Measurements from ENCODE around the gene P4HA1. TPM values are rescaled to one million over a fixed set of nuclear protein-coding genes. Genes with fewer than 3 reads are reported as not detected.
A peak's percentile ranks its signal among the peaks of the same experiment; 100 is the strongest.

The P4HA1 gene
- polyA plus RNA-seq, 3 donors, result 74.1 to 89.0 (median 79.8) TPM

DNA sequence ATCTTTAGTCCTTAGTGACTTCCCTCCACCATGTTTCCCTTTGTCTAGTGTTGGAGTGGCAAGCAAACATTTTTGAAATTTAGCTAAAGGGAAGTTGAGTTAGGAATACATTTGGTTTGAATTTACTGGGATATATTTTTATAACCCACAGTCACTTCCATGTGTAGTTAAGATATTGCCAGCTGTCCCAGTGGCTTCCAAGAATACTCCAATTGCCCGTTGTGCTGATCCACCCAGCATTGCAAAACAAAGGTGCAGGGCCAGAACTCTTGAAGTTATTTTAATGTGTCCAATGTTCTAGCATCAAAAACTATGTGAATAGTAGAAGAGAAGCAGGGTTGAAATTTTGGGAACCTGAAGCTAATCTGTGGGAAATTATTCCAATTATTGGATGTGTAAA, 2.5 kb upstream of the P4HA1 start:
- DNase-seq, result no peak

DNA sequence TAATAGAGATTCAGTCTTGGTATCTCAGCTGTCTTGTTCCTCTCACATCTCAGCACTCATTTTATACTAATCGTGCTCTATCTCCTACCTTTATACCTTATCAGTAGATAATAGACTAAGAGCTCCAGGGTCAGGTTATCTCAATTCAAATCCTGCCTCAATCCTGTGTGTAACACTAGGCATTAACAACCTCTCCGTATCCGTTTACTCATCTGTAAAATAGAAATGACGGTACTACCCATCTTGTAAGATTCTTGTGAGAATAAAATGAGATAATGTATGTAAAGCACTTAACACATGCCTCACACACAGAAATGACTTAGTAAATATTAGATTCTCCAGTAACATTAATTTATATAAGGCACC, 622 bp upstream of the P4HA1 start:
- DNase-seq, result no peak

DNA sequence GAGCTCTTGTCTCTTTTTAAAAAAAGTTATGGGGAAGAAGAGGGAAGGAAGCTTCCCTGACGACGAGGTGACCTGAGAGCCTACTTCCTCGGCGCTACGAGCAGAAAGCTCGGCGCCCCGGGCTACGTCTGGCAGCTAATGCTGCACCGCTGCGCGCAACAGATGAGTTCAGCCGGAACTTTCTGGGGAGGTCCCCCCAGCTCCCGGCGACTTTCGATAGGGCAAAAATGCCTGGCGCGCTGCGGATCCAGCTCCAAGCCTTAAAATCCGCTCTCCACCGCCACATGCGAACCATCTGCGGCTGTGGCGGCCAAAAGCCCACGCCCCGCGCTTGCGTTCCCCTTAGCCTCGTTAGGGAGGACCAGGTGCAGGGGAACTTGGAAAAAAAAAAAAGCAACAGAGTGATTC, 621 bp downstream of the P4HA1 start:
- peak; percentile 64 for DNase-seq

DNA sequence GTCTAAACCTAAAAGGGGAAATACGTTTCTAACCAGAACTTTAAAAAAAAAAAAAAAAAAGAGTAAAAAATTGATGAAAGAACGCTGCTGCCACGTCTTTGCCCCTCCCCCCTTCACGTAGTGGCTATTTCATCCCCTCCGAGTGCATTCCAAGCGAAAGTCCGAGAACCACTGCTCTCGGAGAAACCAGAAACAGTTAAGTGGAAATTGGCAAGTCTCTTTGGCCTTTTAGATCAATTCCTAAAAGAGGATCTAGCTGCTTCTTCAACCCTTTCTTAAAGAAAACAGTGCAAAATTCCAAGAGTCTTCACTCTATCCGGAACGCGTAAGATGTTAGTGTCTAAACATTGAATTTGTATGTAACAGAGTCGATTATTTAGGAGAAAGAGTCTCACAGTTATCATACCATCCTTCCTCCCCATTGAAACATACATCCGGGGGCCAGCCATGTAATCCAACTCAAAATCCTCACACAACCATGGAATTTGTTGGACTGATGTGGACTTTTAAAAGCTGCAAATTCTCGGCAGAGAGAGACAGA, 1.1 kb downstream of the P4HA1 start:
- peak; percentile 81 for DNase-seq

DNA sequence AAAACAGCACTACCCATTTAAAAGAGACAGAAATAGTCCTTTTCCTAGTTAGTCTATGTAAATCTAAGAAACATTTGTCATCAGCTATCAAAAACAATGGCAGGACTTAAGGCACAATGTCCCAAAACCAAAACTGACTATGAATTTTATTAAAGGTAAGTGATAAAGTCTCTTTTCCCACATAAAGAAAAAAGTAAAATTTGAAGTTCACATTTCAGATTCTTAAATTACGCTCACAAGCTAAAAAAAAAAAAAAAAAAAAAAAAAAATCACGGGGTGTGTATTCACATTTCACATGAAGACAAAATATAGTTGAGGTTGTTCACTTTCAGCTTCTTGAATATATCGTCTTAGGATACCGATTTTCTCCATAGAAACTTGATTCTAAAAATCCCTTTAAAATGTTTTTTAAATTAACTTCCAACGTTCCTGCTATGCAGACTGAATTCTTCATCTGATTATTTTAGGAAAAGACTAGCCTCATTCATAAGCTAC, 1.6 kb downstream of the P4HA1 start:
- DNase-seq, result no peak

DNA sequence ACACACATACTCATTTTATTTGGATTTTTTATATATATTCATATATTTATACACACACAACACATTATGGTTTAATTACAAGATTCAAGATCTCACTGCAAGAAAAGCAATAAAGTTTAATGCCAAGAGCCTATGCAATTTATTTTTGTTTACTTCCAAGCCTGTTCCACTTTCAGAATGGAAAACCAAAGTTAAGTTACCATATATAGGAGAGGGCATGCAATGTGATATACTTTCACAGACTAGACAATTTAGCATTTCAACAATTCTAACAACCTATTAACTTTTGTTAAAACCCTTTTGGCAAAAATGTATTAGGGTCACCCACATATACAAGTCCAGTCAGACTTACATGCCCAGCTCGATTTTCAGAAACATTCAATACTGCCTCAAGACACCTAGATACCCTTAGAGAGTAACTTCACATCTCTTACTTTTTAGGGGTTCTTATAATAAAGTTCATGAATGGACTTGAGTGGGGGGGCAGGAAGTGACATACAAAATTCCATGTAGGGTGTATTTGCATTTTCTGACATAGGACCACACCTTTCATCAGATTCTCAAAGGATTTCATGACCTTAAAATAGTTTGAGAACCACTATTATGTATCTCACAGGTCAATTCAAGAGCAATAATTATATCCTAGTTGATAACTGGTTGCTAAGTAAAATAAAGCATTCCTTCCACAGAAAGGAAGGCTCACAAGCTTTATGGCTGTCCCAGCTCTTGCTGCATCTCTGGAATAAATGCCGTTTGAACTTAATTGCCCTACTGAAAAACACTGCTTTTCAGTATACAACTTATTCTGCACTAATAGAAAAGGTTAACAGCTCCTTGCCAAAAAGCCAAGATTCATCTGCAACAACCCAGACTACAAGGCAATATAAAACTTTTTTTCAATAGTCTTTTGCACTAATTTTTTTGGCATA, 2.5 kb downstream of the P4HA1 start:
- no peak for DNase-seq

DNA sequence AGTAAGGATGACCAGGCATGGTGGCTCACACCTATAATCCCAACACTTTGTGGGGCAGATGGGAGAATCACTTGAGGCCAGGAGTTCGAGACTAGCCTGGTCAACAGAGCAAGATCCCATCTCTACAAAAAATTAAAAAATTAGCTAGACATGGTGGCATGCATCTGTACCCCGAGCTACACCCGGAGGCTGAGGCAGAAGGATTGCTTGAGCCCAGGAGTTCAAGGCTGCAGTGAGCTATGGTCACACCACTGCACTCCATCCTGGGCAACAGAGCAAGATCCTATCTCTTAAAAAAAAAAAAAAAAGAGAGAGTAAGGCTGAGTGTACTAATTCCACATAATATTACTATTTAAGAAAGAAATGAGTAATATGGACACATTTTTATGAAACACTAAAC, 3.8 kb downstream of the P4HA1 start:
- DNase-seq, result no peak

DNA sequence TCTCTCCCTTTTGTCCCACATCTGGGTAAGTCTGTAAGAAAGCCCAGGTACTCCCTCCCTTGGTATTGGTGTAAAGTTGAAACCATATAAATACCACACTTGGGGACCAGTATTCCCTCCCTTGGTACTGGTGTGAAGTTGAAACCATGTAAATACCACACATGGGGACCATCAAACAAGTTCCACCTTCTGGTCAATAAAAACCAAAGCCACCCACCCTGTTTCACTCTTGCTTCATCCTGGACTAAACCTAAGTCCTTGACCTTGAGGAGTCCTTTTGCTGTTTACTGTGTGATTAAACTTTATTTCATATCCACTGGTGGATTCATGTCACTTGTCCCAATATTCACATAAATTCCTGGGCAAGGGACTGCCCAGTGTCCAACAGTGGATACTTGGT, 8.4 kb downstream of the P4HA1 start:
- no peak for DNase-seq

DNA sequence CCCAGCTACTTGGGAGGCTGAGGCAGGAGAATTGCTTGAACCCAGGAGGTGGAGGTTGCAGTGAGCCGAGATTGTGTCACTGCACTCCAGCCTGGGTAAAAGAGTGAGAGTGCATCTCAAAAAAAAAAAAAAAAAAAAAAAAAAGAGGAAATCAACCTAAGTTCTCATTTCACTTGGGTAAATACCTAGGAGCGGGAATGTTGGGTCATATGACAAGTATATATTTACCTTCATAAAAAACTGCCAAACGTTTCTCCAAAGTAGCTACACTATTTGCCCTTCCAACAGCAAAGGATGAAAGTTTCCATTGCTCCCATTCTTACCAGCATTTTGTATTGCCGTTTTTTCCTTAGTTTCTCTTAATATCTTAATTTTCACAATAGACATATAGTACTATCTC, 9.8 kb downstream of the P4HA1 start:
- no peak for DNase-seq

DNA sequence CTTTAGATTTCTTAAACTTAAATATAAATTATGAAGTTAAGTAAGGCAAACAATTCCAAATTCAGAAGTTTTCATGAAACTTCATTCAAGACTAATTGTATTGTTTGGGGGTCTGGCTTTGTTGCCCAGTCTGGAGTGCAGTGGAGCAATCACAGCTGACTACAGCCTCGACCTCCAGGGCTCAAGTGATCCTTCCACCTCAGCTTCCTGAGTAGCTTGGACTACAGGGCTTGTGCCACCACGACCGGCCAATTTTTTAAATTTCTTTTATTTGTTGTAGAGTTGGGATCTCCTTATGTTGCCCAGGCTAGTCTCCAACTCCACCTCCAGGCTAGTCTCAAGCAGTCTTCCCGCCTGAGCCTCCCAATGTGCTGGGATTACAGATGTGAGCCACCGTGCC, 12.5 kb downstream of the P4HA1 start:
- DNase-seq, result no peak

DNA sequence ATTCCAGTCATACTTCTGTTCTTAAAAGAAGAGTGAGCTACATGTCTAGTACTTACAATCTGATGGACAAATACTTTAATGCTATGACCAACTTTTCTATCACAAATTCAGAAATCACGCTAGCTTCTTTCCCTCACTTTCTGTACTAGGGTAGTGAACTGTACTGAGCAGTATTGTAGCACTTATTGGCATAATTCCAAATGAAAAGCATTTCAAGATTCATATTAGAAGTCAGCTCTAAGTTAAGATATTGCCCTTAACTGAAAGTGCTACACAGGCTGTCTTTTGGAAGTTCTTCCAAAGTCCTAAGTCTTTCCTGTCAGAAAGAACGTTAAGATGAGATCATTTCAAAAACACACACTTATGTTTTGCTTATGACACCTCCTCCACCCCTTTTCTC, 13.4 kb downstream of the P4HA1 start:
- no peak for DNase-seq

DNA sequence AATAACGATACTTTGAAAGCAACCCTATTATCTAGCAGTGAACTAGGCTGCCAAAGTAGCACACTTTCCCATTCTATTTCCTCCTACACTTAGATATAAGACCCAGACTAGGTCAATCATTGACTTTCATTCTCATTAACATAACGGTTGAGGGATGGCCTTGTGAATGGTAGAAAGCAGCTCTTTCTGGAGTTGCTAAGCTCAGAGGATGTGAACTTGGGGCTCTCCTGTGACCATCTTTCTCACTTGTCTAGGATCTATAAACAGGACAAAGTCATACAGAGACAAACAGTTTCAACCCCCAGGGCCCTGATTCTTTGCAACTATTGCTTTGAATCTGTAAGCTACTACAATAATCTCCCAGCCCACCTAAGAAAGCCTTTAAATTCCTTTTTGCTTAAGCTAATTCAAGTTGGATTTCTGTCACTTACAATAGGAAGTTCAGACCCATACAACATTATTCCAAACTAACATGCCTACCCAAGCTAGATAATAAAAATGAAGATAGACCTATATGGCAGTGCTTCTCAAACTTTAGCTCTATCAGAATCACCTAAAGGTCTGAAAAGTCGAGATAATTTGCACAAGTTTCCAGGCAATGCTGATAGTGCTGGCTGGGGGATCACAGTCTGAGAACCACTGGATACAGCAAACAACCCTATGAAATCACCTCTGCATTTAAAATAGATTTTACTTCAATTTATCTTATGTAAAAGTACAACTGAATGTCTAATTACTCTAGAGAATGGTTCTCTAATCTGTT, 16.7 kb downstream of the P4HA1 start:
- no peak for DNase-seq

DNA sequence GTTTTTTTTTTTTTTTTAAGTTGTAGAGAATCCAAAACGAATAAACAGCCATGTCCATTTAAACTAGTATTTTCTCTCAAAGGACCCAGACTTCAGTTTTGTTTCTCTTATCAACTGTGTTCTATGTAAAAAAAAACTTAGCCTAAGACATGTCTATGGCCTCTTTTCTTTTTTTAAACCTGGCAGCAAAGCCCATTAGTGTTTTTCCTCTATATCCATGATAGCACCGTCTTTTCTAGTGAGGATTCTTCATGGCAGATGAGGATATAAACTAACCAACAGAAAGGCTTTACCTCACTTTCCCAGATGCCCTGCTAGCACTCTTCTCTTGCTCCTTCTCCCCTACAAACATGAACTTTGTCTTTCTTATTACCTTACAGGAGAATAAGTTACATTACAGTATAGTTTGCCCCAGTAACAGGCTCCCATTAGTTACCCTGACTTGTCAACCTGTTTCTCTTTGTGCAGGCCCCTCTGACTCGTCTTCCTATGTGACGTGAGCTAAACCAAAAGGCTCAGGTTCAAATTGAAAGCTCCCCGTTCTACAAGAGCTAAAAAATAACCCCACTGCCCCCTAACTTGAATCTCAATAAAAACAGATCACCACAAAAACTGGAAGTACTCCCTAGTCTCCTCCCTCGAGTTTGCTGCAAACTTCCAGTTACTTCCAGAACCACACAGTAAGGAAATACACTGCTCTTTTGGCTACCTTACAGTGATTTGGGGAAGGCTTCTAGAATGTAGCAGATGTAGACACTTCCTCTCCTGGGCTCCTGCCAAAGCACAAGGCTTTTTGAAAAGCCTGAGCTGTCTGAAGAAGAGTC, 20.1 kb downstream of the P4HA1 start:
- no peak for DNase-seq

DNA sequence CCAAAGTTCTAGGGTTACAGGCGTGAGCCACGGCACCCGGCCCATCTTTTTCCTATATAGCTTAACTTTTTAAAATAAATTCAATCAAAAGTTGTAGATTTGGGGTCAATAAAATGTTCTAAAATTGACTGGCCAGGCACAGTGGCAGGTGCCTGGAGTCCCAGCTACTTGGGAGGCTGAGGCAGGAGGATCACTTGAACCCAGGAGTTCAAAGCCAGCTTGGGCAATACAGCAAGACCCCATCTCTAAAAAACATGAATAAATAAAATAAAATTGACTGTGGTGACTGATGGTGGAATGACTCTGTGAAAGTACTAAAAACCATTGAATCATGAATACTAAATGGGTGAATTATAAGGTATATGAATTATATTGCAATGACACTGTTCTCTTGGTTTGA, 20.8 kb downstream of the P4HA1 start:
- no peak for DNase-seq

DNA sequence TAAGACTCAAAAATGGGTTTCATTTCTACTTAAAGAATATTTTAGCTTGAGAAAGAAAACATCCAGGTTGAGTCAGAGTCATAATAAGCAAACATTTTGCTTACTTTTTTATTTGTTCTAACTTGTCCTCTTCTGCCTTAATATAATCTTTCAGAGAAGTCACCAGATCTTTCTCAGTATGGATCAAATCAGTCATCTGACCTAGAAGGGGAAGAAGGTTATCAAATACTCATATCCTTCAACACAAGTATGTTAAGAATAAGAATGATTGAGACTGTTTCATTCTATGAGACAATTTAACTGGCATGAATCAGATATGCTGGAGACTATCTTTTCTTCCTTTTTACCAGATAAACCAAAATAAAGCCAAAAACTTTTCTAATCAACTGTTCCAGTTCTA, 23.0 kb downstream of the P4HA1 start:
- no peak for DNase-seq

DNA sequence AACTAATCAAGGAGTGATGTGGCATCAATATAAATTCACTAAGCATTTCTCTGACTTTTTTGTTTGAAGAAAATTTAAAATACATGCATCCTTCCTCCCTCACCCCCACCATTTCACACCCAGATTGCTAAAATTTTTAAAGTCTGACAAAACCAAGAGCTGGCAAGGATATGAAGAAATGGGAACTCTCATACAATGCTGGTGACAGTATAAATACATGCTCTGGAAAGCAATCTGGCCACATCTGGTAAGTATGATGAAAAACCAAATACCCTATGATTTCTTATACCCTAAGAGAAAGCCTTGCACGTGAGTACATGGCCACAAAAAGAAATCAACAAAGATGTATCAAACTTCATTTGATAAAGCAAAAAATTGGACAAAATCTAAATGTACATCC, 31.2 kb downstream of the P4HA1 start:
- DNase-seq, result no peak

DNA sequence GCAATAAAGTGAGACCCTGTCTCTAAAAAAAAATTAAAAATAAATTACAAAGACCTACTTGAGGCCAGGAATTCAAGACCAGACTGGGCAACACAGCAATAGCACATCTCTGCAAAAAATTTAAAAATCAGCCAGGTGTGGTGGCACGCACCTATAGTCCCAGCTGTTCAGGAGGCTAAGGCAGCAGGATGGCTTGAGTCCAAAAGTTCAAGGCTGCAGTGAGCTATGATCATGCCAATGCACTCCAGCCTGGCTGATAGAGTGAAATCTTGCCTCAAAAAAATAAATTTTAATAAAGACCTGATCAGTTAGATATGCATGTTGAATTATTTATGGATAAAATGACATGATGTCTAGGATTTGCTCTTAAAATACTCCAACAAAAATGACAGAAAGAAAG, 34.9 kb downstream of the P4HA1 start:
- no peak for DNase-seq

DNA sequence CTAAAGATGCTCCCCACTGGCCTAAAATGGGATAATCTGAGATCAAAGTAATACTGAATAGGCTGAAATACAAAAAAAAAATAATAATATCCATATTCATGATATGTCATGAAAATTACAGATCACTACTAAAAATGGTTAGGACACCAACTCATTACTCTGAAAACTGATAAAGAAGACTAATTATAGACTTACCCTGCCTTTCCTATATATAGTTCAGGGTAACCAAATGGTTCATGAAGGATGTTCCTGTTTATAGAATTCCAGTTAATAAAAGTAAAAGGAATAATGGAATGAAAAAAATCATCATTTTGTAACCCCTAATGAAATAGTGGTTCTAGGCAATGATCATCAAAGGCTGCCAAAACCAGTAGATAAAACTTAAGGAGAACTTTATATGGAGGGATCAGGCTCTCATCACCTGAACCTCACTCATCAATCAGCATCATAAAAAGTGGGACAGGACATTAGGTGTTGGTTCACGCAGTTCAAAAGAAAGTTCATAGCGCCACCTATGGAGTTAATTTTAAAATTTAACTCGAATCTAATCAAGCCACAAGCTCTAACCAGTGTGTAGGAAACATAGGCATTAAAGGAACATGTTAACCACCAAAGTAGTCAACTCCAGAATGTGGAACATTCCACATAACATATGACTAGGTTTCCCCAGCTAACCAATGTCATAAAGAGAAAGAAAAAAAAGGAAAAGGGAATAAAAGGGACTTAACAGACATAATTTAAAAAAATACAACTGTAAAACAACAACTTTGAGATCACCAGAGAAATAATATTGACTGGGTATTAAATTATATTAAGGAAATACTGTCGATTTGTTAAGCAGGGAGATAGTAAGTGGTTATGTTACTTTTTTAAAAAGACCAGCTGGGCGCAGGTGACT, 35.7 kb downstream of the P4HA1 start:
- peak; percentile 43 for DNase-seq

DNA sequence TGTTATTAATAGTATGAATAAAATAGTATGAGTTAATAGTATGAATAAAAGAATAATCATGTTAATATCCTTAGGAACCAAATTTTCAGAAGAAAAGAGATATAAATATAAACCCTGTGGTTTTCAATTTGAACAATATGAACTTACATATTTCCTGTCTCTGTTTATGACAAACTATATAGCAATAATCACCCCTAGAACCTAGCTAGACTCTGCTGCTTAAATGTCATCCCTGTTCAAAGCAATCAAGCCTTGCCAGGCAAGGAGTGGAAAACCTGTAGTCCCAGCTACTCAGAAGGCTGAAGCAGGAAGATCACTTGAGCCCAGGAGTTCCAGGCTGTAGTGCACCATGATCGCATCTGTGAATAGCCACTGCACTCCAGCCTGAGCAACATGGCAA, 36.5 kb downstream of the P4HA1 start:
- DNase-seq, result no peak

DNA sequence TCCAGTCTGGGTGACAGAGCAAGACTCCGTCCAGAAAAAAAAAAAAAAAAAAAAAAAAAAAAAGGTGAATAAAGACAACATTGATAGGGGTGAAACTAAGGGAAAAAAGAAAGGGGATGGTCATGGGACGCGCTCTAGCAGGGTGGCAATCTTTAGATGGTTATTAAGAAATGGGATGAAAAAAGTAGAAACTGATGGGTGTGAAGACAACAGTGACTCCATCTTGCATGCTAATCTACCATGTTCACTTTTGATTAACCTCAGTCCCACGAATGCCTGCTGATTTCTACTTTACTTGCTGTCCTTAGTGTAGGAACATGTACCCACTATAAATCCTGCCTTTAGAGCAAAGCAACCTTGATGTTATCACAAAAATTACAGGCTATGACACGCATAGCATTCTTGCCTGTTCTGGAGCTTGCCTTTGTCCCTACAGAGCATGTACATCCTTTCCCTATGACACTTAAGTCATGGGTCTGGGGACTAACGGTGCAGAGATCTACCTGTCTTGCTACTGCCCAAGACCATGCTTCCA, 38.5 kb downstream of the P4HA1 start:
- no peak for DNase-seq

DNA sequence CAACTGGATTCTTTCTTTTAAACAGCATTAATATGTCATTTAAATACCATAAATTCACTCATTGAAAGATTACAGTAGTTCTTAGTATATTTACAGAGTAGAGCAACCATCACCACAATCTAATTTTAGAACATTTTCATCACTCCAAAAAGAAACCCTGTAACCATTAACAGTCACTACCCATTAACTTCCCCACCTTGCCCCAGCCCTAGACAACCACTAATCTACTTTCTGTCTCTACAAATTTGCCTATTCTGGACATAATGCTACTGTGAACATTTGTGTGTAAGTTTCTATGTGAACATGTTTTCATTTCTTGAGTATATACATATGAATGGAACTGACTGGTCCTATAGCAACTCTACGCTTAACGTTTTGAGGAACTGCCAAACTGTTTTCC, 42.4 kb downstream of the P4HA1 start:
- DNase-seq, result no peak

Measured in renal pelvis (tissue), 4 donors.